Thyroid gland (tissue), 4 donors: Measurements from ENCODE around the gene PLD3. TPM values are rescaled to one million over a fixed set of nuclear protein-coding genes. Genes with fewer than 3 reads are reported as not detected.

Experiments used
- DNase-seq, 2 donors: peaks; one replicate each; pipeline ENCODE4 v3.0.0-alpha.2; 2019
- H3K27ac ChIP-seq, 3 donors: fragments of 200-600 bp; sonication (generic); 1 replicate in 2 of 3; 2 replicates in 1 of 3; pipeline ENCODE4 v1.5.1; 2016 to 2019; ENCODE audit warnings: mild to moderate bottlenecking in 1 of 3, moderate library complexity in 1 of 3
- H3K27me3 ChIP-seq: fragments of 200-600 bp; sonication (generic); one replicate; pipeline ENCODE4 v1.5.1; 2019
- H3K36me3 ChIP-seq, 2 donors: fragments of 200-600 bp; sonication (generic); one replicate each; pipeline ENCODE4 v1.5.1; 2016 to 2019
- H3K4me1 ChIP-seq, 2 donors: fragments of 200-600 bp; sonication (generic); one replicate each; pipeline ENCODE4 v1.5.1; 2017 to 2019
- H3K4me3 ChIP-seq, 3 donors: fragments of 200-600 bp; sonication (generic); replicated peaks in 1 of 3; 1 replicate in 2 of 3; 2 replicates in 1 of 3; pipeline ENCODE4 v1.5.1; 2016; ENCODE audit warnings: mild to moderate bottlenecking in 1 of 3
- H3K9me3 ChIP-seq: fragments of 200-600 bp; sonication (generic); one replicate; pipeline ENCODE4 v1.5.1; 2017
- POLR2A ChIP-seq, 2 donors: fragments of 450-650 bp; IDR thresholded peaks; one replicate each; pipeline ENCODE4 v1.6.1; 2017; ENCODE audit warnings: antibody characterized with exemption in 2 of 2, mild to moderate bottlenecking in 2 of 2, moderate library complexity in 1 of 2
- WGBS, 2 donors: methylation state at CpG; one replicate each; pipeline ENCODE4 v1.1.5; 2017; 5-methylcytosine and 5-hydroxymethylcytosine counted together
- intact Hi-C: fragments of 100-400 bp; cut with DNase I; formaldehyde crosslinking; loops from one replicate; pipeline ENCODE4 v1.15.1; 2023
- microRNA-seq: library from miRNA; unstranded; fragments of <30 nt; microRNA quantifications from one replicate; pipeline ENCODE4, GENCODE V29; 2016
- small RNA-seq: library from RNA; depleted of rRNA; stranded (forward); fragments of <200 nt; gene quantifications from one replicate; pipeline ENCODE3, GENCODE V24; 2016
- total RNA-seq, 4 donors: library from RNA; depleted of rRNA; stranded (reverse); fragments of >200 nt; gene quantifications; one replicate each; pipeline ENCODE4 v1.2.3, GENCODE V29; 2016
- TF ChIP-seq, protein P1 (sequence below), 6 experiments: fragments of 200-600 bp in 3 of 6; fragments of 450-650 bp in 3 of 6; sonication (generic) in 3 of 6; IDR thresholded peaks; one replicate each; pipeline ENCODE4 v1.5.1; 2016 to 2019; ENCODE audit warnings: antibody characterized with exemption in 6 of 6, mild to moderate bottlenecking in 2 of 6, inconsistent platforms in 1 of 6, moderate library complexity in 1 of 6

The PLD3 gene
- total RNA-seq, 4 donors from 2014 or later: 151 to 258 (median 244) TPM

DNA sequence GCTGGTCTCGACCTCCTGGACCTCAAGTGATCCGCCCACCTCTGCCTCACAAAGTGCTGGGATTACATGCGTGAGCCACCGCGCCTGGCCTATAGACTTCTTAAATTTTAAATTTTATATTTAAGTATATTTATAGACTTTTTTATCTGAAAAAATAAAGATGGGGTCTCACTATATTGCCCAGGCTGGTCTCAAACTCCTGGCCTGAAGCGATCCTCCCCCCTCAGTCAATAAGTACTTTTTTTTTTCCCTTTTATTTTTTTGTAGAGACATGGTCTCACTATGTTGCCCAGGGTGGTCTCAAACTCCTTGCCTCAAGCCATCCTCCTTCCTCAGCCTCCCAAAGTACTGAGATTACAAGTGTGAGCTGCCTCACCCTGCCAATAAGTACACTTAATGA is 75.4 kb downstream of the PLD3 start:
- peak overlapping the region; percentile 99 for H3K27ac ChIP-seq
- TF ChIP-seq, protein P1, sequence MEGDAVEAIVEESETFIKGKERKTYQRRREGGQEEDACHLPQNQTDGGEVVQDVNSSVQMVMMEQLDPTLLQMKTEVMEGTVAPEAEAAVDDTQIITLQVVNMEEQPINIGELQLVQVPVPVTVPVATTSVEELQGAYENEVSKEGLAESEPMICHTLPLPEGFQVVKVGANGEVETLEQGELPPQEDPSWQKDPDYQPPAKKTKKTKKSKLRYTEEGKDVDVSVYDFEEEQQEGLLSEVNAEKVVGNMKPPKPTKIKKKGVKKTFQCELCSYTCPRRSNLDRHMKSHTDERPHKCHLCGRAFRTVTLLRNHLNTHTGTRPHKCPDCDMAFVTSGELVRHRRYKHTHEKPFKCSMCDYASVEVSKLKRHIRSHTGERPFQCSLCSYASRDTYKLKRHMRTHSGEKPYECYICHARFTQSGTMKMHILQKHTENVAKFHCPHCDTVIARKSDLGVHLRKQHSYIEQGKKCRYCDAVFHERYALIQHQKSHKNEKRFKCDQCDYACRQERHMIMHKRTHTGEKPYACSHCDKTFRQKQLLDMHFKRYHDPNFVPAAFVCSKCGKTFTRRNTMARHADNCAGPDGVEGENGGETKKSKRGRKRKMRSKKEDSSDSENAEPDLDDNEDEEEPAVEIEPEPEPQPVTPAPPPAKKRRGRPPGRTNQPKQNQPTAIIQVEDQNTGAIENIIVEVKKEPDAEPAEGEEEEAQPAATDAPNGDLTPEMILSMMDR (IDR thresholded peaks at IDR 0.05): no peak
- no peak for TF ChIP-seq POLR2A (IDR thresholded peaks at IDR 0.05)
- no peaks in the 10 kb centered on the region for H3K9me3 ChIP-seq
- H3K4me1 ChIP-seq: peaks cover 30 to 36% of the 10 kb centered on the region in 2 donors
- intact Hi-C loops: no loop called here
- H3K36me3 ChIP-seq: peaks cover 9 to 10% of the 10 kb centered on the region in 2 donors
- 91 to 93% methylated on average over 6 of the region's 6 CpGs for WGBS, 2 donors
- H3K27me3 ChIP-seq: no peaks in the 10 kb centered on the region
- H3K4me3 ChIP-seq: no peak overlapping the region
- no peak for DNase-seq

DNA sequence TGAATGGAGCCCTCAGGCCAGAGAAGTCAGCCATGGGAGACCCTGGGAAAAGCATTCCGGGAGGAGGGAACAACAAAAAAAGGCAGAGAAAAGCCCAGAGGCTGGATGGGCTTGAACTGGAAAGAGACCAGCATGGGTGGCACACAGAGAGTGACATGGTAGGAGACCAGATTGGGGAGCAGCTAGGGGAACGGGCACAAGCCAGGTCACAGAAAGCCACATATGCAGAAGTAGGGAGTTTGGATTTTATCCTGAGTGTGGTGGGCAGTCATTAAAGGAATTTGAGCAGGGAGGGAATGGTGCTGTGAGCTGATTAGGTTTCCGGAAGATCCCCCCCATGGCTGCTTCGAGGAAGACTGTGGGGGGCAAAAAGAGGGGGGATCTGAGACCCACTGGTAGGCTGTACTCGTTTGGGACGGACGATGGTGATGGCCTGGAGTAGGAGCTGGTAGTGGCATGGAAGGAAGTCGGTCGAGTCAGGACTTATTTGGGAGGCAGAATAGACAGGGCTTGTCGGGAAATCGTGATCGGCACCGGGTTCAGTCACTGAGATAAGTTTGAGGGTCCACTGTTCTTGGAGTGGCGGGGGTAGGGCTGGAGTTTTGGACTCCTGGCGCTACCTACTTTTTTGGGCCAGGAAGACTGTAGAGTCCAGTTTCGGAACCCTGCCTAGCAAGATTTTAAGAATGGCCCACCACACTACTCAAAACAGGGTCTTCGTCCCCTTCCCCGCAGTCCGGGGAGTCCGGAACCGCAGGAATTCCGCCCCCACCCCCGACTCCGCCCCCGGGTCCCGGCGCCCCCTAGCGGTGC is 76.3 kb downstream of the PLD3 start:
- peak overlapping the region; percentile 57 to 89 (median 71) for H3K4me3 ChIP-seq
- peak overlapping the region; percentile 99 for H3K27ac ChIP-seq
- peak in 1 of 2 donors; percentile 32 for DNase-seq
- peaks cover 30 to 36% of the 10 kb centered on the region in 2 donors for H3K4me1 ChIP-seq
- peaks cover 9 to 10% of the 10 kb centered on the region in 2 donors for H3K36me3 ChIP-seq
- no peaks in the 10 kb centered on the region for H3K27me3 ChIP-seq
- no peak for TF ChIP-seq POLR2A (IDR thresholded peaks at IDR 0.05)
- TF ChIP-seq, protein P1 (IDR thresholded peaks at IDR 0.05): no peak
- no peaks in the 10 kb centered on the region for H3K9me3 ChIP-seq
- intact Hi-C loops: no loop called here
- 1 to 2% methylated on average over 16 to 23 of the region's 28 CpGs for WGBS, 2 donors

DNA sequence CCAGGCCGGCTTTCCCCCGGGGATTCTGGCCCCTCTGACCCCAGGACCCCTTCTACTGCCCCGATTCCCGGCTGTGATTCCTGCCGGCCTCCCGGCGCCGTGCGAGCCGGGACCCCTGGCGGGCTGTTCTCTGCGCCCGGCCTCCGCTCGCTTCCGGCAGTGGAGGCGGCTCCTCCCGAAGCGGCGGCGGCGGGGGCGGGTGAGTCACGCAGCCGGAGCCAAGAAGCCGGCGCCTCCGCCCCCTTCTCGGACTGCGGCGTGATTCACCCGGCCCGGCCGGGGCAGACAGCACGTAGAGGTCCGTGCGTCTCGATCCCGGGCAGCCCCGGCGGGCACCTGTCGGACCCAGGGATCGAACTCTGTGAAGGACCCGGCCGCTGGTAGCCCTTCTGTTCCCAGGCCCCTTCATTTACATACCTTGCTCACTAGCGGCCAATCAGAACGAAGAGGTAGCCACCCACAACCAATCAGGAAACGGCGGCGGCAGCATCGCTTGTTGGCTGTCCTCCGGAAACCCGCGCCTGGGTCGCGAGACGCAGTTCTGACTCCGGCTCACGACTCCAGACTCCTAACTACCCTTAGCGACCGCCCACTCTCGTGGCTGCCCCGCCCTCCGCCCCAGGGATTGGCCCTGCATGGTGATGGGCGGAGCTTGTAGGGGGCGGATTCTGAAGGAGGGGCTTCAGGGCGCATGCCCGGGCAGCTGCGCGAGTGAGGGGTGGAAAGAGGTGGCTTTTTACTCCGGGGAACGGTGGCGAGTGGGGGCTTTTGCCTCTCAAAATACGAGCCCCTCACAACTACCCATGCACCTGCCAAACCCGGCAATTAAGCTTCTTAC is 77.2 kb downstream of the PLD3 start, which contains the start of gene SERTAD1:
TSS of gene SERTAD1 (minus strand) at position 543 of the 838 bp plus-strand sequence. CDS start 2,446 bp downstream, outside the sequence.
- TF ChIP-seq, protein P1 (IDR thresholded peaks at IDR 0.05): peak; percentile 44 to 92 (median 73)
- peak; percentile 99 to 100 for TF ChIP-seq POLR2A (IDR thresholded peaks at IDR 0.05)
- Histone ChIP-seq H3K27ac (peak within 1 kb of the TSS; percentile 99), H3K4me3 (peak within 1 kb of the TSS; percentile 57 to 89 (median 71)), H3K4me1 (peaks cover 30% of the 10 kb centered on the region in 2 donors), H3K9me3 (no peaks in the 10 kb centered on the region), H3K36me3 (peaks cover 9 to 10% of the 10 kb centered on the region in 2 donors), H3K27me3 (no peaks in the 10 kb centered on the region)
- peak; percentile 100 for DNase-seq
- WGBS, 2 donors: 0% methylated on average over 25 to 30 of the region's 75 CpGs
- intact Hi-C loops: no loop called here

Small RNA genes lying within 50 kb of the gene (microRNA-seq; reads per million reads assigned to microRNA genes)
- gene MIR6796: not detected

Small RNA genes lying within 50 kb of the gene (small RNA-seq; reads per million reads assigned to genes)
- gene MIR6796: not detected
- not detected for gene RF00019
- gene RNU6-945P: not detected

Other genes starting within 250 kb of the PLD3 start
- 10 to 100 TPM in 3 of 4 donors, 1 to 10 TPM in 1; 9.1 to 19.6 (median 15.9) TPM for gene MAP3K10, start 157.3 kb upstream of the PLD3 start, total RNA-seq
- gene TTC9B, start 130.3 kb upstream of the PLD3 start, total RNA-seq: not detected
- 1 to 10 TPM in 1 of 4 donors, under 1 TPM in 2, not detected in 1; 0.13 to 3.2 (median 0.68) TPM for gene CCNP, start 122.0 kb upstream of the PLD3 start, total RNA-seq
- gene AKT2, start 63.4 kb upstream of the PLD3 start, total RNA-seq: 100 to 1,000 TPM; 166 to 285 (median 190) TPM
- gene C19orf47, start 298 bp upstream of the PLD3 start, total RNA-seq: 10 to 100 TPM in 3 of 4 donors, 1 to 10 TPM in 1; 9.4 to 17.3 (median 17.2) TPM
- under 1 TPM in 2 of 4 donors, not detected in 2; 0.22 to 0.27 TPM for gene HIPK4, start 41.5 kb downstream of the PLD3 start, total RNA-seq
- gene PRX, start 64.7 kb downstream of the PLD3 start, total RNA-seq: 10 to 100 TPM in 2 of 4 donors, 1 to 10 TPM in 2; 7.3 to 27.5 (median 10.3) TPM
- 10 to 100 TPM; 12.6 to 19.9 (median 15.1) TPM for gene SERTAD1, start 77.3 kb downstream of the PLD3 start, total RNA-seq
- 10 to 100 TPM; 15.6 to 25.2 (median 20.4) TPM for gene SERTAD3, start 95.6 kb downstream of the PLD3 start, total RNA-seq
- gene BLVRB, start 117.0 kb downstream of the PLD3 start, total RNA-seq: 100 to 1,000 TPM; 111 to 238 (median 205) TPM
- 1 to 10 TPM in 2 of 4 donors, under 1 TPM in 2; 0.67 to 2.7 (median 1.0) TPM for gene SPTBN4, start 118.3 kb downstream of the PLD3 start, total RNA-seq
- 10 to 100 TPM; 33.3 to 52.1 (median 42.9) TPM for gene SHKBP1, start 228.2 kb downstream of the PLD3 start, total RNA-seq